ENCODE measurements around the gene POC1B. TPM values are rescaled to one million over a fixed set of nuclear protein-coding genes. Genes with fewer than 3 reads are reported as not detected.

The POC1B gene
- polyA plus RNA-seq, 1 donor (not counting 4 experiments of a cell fraction or from before 2014, with no cell fraction given), result 16.4 TPM

GRCh38 chr12:89542236-89542635 is 16.4 kb upstream of the POC1B start:
- no peak for TF ChIP-seq EZH2 (IDR thresholded peaks at IDR 0.05; ENCODE audit: low read length)
- TF ChIP-seq CTCF (optimal IDR thresholded peaks at IDR 0.05 in 1 of 3, IDR thresholded peaks at IDR 0.05 in 1 of 3, conservative IDR thresholded peaks at IDR 0.05 in 1 of 3; ENCODE audit: extremely low read depth in 1 of 3, insufficient read depth in 2 of 3, low read length in 3 of 3), result no peak
- Histone ChIP-seq H4K20me1 (ENCODE audit: control insufficient read depth, extremely low read depth, insufficient read depth, low read length) (no peaks in the 10 kb centered on the region), H3K36me3 (ENCODE audit: control insufficient read depth in 2 of 2, extremely low read depth in 1 of 2, insufficient read depth in 2 of 2, low read length in 2 of 2) (no peaks in the 10 kb centered on the region), H2AFZ (ENCODE audit: control insufficient read depth, low read length) (no peak overlapping the region), H3K27me3 (ENCODE audit: control insufficient read depth, extremely low read depth, insufficient read depth, low read length) (no peaks in the 10 kb centered on the region), H3K4me2 (ENCODE audit: control insufficient read depth, extremely low read depth, insufficient read depth, low read depth, low read length) (no peak overlapping the region), H3K4me3 (ENCODE audit: control insufficient read depth in 2 of 3, extremely low read depth in 1 of 3, insufficient read depth in 2 of 3, low read depth in 1 of 3, low read length in 3 of 3) (no peak overlapping the region), H3K79me2 (ENCODE audit: control insufficient read depth, insufficient read depth, low read length) (no peaks in the 10 kb centered on the region), H3K4me1 (ENCODE audit: control insufficient read depth, extremely low read depth, insufficient read depth, low read length) (peaks cover 5% of the 10 kb centered on the region), H3K9ac (ENCODE audit: control insufficient read depth, extremely low read depth, insufficient read depth, low read length) (no peak overlapping the region), H3K9me1 (ENCODE audit: control insufficient read depth, extremely low read depth, insufficient read depth, low read length) (no peaks in the 10 kb centered on the region), H3K9me3 (ENCODE audit: control insufficient read depth, low read depth, low read length) (no peaks in the 10 kb centered on the region), H3K27ac (ENCODE audit: control insufficient read depth, insufficient read depth, low read length) (no peak overlapping the region)
- dilution Hi-C loops (cut with MboI; ENCODE audit: extremely low pct_ligation_motif_present, low sequenced_read_pairs), result no loop called here
- no peak for FAIRE-seq
- no peak for DNase-seq (ENCODE audit: low read depth, low spot score)

- no peaks in the 10 kb centered on the region for H3K27me3 ChIP-seq (ENCODE audit: control insufficient read depth, extremely low read depth, insufficient read depth, low read length)
- no peak overlapping the region for H3K9ac ChIP-seq (ENCODE audit: control insufficient read depth, extremely low read depth, insufficient read depth, low read length)
- no peaks in the 10 kb centered on the region for H3K79me2 ChIP-seq (ENCODE audit: control insufficient read depth, insufficient read depth, low read length)
- dilution Hi-C loops (cut with MboI; ENCODE audit: extremely low pct_ligation_motif_present, low sequenced_read_pairs), result no loop called here
- FAIRE-seq (no peak), DNase-seq (ENCODE audit: low read depth, low spot score) (no peak)
- no peak overlapping the region for H3K4me2 ChIP-seq (ENCODE audit: control insufficient read depth, extremely low read depth, insufficient read depth, low read depth, low read length)
- H2AFZ ChIP-seq (ENCODE audit: control insufficient read depth, low read length), result no peak overlapping the region
- no peaks in the 10 kb centered on the region for H3K9me3 ChIP-seq (ENCODE audit: control insufficient read depth, low read depth, low read length)
- H3K27ac ChIP-seq (ENCODE audit: control insufficient read depth, insufficient read depth, low read length), result no peak overlapping the region
- TF ChIP-seq CTCF (optimal IDR thresholded peaks at IDR 0.05 in 1 of 3, IDR thresholded peaks at IDR 0.05 in 1 of 3, conservative IDR thresholded peaks at IDR 0.05 in 1 of 3; ENCODE audit: extremely low read depth in 1 of 3, insufficient read depth in 2 of 3, low read length in 3 of 3) (no peak), EZH2 (IDR thresholded peaks at IDR 0.05; ENCODE audit: low read length) (no peak)
- peaks cover 5% of the 10 kb centered on the region for H3K4me1 ChIP-seq (ENCODE audit: control insufficient read depth, extremely low read depth, insufficient read depth, low read length)
- H3K36me3 ChIP-seq (ENCODE audit: control insufficient read depth in 2 of 2, extremely low read depth in 1 of 2, insufficient read depth in 2 of 2, low read length in 2 of 2), result no peaks in the 10 kb centered on the region
- no peaks in the 10 kb centered on the region for H4K20me1 ChIP-seq (ENCODE audit: control insufficient read depth, extremely low read depth, insufficient read depth, low read length)
- H3K4me3 ChIP-seq (ENCODE audit: control insufficient read depth in 2 of 3, extremely low read depth in 1 of 3, insufficient read depth in 2 of 3, low read depth in 1 of 3, low read length in 3 of 3), result no peak overlapping the region
- H3K9me1 ChIP-seq (ENCODE audit: control insufficient read depth, extremely low read depth, insufficient read depth, low read length), result no peaks in the 10 kb centered on the region
These were observed 14.7 kb upstream of the POC1B start for GRCh38 chr12:89540586-89540985.

Data from keratinocyte (primary cell).